Activated CD8-positive, alpha-beta memory T cell treated with anti-CD3 and anti-CD28 coated beads for 36 hours (primary cell): ENCODE measurements around the gene HPN. TPM values are rescaled to one million over a fixed set of nuclear protein-coding genes. Genes with fewer than 3 reads are reported as not detected.

Source experiments
- CTCF ChIA-PET: fragments of 350-600 bp; sonication (Branson Sonifier 250); formaldehyde crosslinking; loops from one replicate; lab custom pipeline; 2021; ENCODE audit warnings: antibody characterized with exemption; lab: Charles Lee
- POLR2A ChIA-PET: fragments of 350-600 bp; sonication (Branson Sonifier 250); formaldehyde crosslinking; loops from one replicate; lab custom pipeline; 2021; ENCODE audit warnings: antibody characterized with exemption; lab: Charles Lee
- total RNA-seq, 2 experiments: library from RNA; stranded (reverse); gene quantifications; one replicate each; pipeline ENCODE4 v1.2.3, GENCODE V29; 2021

HPN gene
- total RNA-seq, 2 experiments from 2014 or later: not detected

- CTCF ChIA-PET: interaction anchor here (1.0 kb wide), 1 partner anchor 70 kb away, joined by 3 read pairs; the partner anchor contains the start of gene LGI4
These were observed 22.7 kb downstream of the HPN start for GRCh38 chr19:35063940-35064818.

DNA sequence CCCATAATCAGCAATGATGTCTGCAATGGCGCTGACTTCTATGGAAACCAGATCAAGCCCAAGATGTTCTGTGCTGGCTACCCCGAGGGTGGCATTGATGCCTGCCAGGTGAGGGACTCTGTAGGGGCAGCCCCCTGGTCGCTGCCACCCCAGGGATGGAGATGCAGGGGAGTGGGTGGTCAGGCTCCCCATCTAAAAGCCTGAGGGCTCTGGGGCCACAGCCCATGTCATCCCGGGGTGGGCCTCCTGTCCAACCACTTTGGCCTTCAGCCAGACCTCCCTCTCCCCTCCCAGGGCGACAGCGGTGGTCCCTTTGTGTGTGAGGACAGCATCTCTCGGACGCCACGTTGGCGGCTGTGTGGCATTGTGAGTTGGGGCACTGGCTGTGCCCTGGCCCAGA, 24.1 kb downstream of the HPN start:
- POLR2A ChIA-PET: no interaction called here
- CTCF ChIA-PET: interaction anchor here (1.0 to 2.9 kb wide), 3 partner anchors 27 to 70 kb away, joined by 3 to 29 read pairs (median 10); partner anchors contain the start of gene LGI4

More at GRCh38 chr19:35063940-35064818, 22.7 kb downstream of the HPN start:
- POLR2A ChIA-PET: no interaction called here

- CTCF ChIA-PET: interaction anchor here (1.5 to 2.9 kb wide), 8 partner anchors 14 to 216 kb away, joined by 4 to 29 read pairs (median 8); partner anchors contain the start of genes FXYD3, HAMP and LGI4
- POLR2A ChIA-PET: no interaction called here
These were observed 24.6 kb downstream of the HPN start for GRCh38 chr19:35066121-35066520.

DNA sequence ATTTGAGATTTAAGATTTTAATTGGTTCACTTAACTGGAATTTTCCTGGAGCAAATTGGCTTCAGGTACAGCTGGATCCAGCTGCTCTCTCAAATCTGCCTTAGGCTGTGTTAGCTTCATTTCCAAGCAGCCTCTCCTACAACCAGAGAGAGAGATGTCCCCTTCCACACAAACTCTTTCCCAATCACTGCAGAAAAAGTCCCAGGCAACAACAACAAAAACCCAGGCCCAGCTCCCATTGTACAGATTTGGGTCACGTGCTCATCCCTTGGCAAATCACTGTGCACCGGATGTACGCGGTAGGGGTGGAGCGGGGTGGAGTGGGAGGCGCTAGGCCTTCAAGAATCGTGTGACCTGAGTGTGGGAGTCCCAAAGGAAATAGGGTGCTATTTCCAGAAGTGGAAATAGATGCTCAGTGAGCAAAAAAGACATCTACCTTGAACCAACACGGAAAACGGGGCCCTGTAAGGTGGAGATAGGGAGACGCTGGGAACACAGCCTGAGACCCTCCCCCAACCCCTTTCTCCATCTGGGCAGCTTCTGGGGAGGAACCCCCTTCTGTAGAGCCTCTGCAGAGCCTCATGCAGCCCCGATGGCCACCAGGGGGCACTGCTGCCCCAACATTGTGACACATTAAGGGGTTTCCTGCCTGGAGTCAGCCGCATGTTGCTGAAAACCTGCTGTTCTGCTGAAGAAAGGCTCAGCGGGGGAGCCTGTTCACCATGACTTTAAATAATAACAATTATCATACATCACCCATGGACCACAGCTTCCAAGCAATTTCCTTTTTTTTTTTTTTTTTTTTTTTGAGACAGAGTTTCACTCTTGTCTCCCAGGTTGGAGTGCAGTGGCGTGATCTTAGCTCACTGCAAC, 25.4 kb downstream of the HPN start:
- ChIA-PET POLR2A (interaction anchor here (0.6 to 0.7 kb wide), 3 partner anchors 87 to 247 kb away, joined by 4 to 5 read pairs (median 5); partner anchors contain the start of gene FXYD5), CTCF (interaction anchor here (0.6 to 2.9 kb wide), 21 partner anchors 11 to 387 kb away, joined by 3 to 29 read pairs (median 4); partner anchors contain the start of genes FXYD3, HAMP, LGI4 and USF2)

GRCh38 chr19:35068941-35069634, 27.6 kb downstream of the HPN start:
- ChIA-PET POLR2A (no interaction called here), CTCF (interaction anchor here (1.5 kb wide), 1 partner anchor 46 kb away, joined by 4 read pairs; no protein-coding TSS in a partner anchor)

- CTCF ChIA-PET: interaction anchor here (1.5 to 1.9 kb wide), 2 partner anchors 17 to 45 kb away, joined by 4 to 6 read pairs; no protein-coding TSS in a partner anchor
- POLR2A ChIA-PET: no interaction called here
These were observed 28.2 kb downstream of the HPN start for GRCh38 chr19:35069696-35070095.

GRCh38 chr19:35070471-35070870, 28.9 kb downstream of the HPN start:
- CTCF ChIA-PET: interaction anchor here (1.5 to 1.9 kb wide), 2 partner anchors 16 to 45 kb away, joined by 4 to 6 read pairs; no protein-coding TSS in a partner anchor
- POLR2A ChIA-PET: no interaction called here

- ChIA-PET CTCF (no interaction called here), POLR2A (no interaction called here)
These were observed 32.0 kb downstream of the HPN start for GRCh38 chr19:35073516-35073915.

- POLR2A ChIA-PET: no interaction called here
- CTCF ChIA-PET: no interaction called here
These were observed 32.4 kb downstream of the HPN start for GRCh38 chr19:35073941-35074340.

GRCh38 chr19:35074426-35075201, 33.1 kb downstream of the HPN start:
- ChIA-PET CTCF (no interaction called here), POLR2A (no interaction called here)

DNA sequence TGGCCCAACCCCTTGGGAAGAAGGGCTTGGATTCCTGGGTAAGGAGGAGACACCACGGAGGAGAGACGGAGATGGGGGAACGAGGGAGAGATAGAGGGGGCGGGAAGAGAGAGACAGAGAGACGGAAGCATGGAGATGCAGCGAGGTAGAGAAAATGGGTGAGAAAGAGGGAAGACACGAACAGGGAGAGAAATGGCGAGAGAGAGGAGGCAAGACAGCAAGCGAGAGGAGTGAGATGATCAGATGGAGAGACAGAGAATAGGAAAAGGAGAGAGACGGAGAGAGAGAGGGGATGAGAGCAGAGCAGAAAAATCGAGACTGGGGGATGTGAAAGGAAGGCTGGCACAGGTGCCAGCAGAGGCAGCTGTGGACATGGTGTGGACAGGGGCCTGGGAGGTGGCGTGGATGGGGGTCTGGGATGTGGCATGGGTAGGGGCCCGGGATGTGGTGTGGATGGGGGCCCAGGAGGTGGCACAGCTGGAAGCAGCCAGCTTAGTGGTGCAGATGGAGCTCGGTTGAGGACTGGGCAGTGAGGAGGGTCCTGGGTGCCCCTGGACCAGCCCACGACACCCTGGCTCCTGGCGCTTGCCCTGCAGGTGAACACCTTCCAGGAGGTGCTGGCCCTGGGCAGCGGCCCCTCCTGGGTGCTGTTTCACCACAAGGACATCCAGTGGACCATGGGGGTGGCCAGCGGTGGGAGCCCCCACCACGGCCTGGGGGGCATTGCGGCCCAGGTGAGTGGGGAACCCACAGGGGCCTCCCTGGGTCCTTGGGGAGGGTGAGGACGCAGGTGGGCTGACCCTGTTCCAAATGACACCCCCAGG, 33.9 kb downstream of the HPN start:
- POLR2A ChIA-PET: no interaction called here
- CTCF ChIA-PET: no interaction called here

GRCh38 chr19:35076026-35076370, 34.5 kb downstream of the HPN start:
- CTCF ChIA-PET: interaction anchor here (0.7 kb wide), 1 partner anchor 1590 kb away, joined by 3 read pairs; no protein-coding TSS in a partner anchor
- POLR2A ChIA-PET: no interaction called here

GRCh38 chr19:35076657-35077056, 35.1 kb downstream of the HPN start:
- ChIA-PET CTCF (interaction anchor here (0.7 kb wide), 1 partner anchor 1591 kb away, joined by 3 read pairs; no protein-coding TSS in a partner anchor), POLR2A (no interaction called here)

GRCh38 chr19:35077411-35078223, 36.1 kb downstream of the HPN start:
- CTCF ChIA-PET: interaction anchor here (0.7 kb wide), 1 partner anchor 22 kb away, joined by 3 read pairs; no protein-coding TSS in a partner anchor
- POLR2A ChIA-PET: no interaction called here

GRCh38 chr19:35079826-35080225, 38.3 kb downstream of the HPN start:
- ChIA-PET POLR2A (no interaction called here), CTCF (interaction anchor here (3.2 kb wide), 1 partner anchor 13 kb away, joined by 16 read pairs; no protein-coding TSS in a partner anchor)

DNA sequence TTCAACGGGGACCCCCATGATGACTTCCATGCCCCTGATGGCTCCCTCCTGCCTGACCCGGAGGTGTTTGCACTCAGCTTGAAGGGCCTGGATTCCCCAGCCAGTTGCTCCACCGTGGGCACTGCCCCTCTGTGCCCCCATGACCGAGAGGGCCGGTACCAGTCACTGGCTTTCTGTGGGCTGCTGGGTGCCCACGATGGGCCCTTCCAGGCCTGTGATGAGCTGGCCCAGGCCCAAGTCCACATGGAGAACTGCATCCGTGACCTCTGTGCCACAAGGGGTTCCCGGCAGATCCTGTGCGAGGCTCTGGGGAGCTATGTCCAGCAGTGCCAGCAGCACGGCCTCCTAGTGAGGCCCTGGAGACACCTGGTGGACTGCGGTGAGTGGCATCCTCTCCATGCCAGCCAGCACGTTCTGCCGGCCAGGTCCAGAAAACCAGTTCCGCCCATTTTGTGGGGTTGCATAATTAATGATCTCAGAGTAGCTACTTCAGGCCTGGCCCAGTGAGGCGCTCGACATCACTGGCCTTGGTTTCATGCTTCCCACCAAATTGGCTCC, 39.2 kb downstream of the HPN start:
- ChIA-PET POLR2A (interaction anchor here (0.6 kb wide), 1 partner anchor 52 kb away, joined by 8 read pairs; no protein-coding TSS in a partner anchor), CTCF (interaction anchor here (0.6 to 3.2 kb wide), 5 partner anchors 9 to 438 kb away, joined by 3 to 16 read pairs (median 3); no protein-coding TSS in a partner anchor)
